HepG2 (cell line): ENCODE measurements around the gene IRF3. TPM values are rescaled to one million over a fixed set of nuclear protein-coding genes. Genes with fewer than 3 reads are reported as not detected.
A peak's percentile ranks its signal among the peaks of the same experiment; 100 is the strongest.

Source experiments
- ATAC-seq: fragments of 200-7000 bp; cut with Tn5 transposase; 3 replicates; pipeline ENCODE4 v1.9.1; 2020; ENCODE audit warnings: mild to moderate bottlenecking, moderate library complexity
- BruUV-seq: library from RNA; stranded (reverse); fragments of 400-500 nt; replicated peaks from 2 replicates; lab custom pipeline; 2021; lab: Mats Ljungman, UMichigan
- CTCF ChIA-PET: fragments of 300-600 bp; formaldehyde crosslinking; extraction: SDS; loops from one replicate; lab custom pipeline; 2021; ENCODE audit warnings: low total read pairs, inconsistent platforms, low intra/inter-chr PET ratio; lab: Yijun Ruan, JAX
- POLR2A ChIA-PET: fragments of 350-600 bp; sonication (Branson Sonifier 250); formaldehyde crosslinking; loops from one replicate; lab custom pipeline; 2020; ENCODE audit warnings: antibody characterized with exemption, inconsistent platforms; lab: Yijun Ruan, JAX
- DNase-seq: peaks from one replicate; pipeline ENCODE4 v3.0.0-alpha.2; 2015; ENCODE audit warnings: low spot score
- FAIRE-seq: peaks from 3 replicates; lab custom pipeline; 2011; peaks lifted over from hg19 to GRCh38; lab: Jason Lieb, UNC
- H2AFZ ChIP-seq: one replicate; pipeline ENCODE4 v1.6.1; 2011; ENCODE audit warnings: low read length, inconsistent platforms
- H3K27ac ChIP-seq: fragments of 300-600 bp; 3 replicates; pipeline ENCODE4 v1.8.0; 2011; ENCODE audit warnings: mixed run types, mild to moderate bottlenecking, mixed read lengths, low read length, inconsistent platforms; ENCODE audit not compliant: insufficient read depth; ENCODE audit errors: extremely low read length
- H3K27me3 ChIP-seq, 2 experiments: fragments of 200-600 bp in 1 of 2; 2 replicates in 1 of 2; 3 replicates in 1 of 2; pipeline versions ENCODE4 v1.6.0 to v1.8.0; 2011; ENCODE audit warnings: low read length in 2 of 2, mild to moderate bottlenecking in 2 of 2, moderate library complexity in 2 of 2, inconsistent platforms in 1 of 2; ENCODE audit not compliant: insufficient read depth in 2 of 2, control insufficient read depth in 1 of 2
- H3K36me3 ChIP-seq, 2 experiments: fragments of 200-600 bp in 1 of 2; replicated peaks in 1 of 2; 2 replicates in 1 of 2; 3 replicates in 1 of 2; pipeline versions ENCODE4 v1.5.1 to v1.8.0; 2011; ENCODE audit warnings: low read length in 2 of 2, inconsistent platforms in 1 of 2; ENCODE audit not compliant: insufficient read depth in 2 of 2, control insufficient read depth in 1 of 2
- H3K4me1 ChIP-seq: 2 replicates; pipeline ENCODE4 v1.5.1; 2012; ENCODE audit warnings: low read length, inconsistent platforms; ENCODE audit not compliant: insufficient read depth
- H3K4me2 ChIP-seq: 2 replicates; pipeline ENCODE4 v1.6.0; 2011; ENCODE audit warnings: low read depth, low read length, inconsistent platforms
- H3K4me3 ChIP-seq, 3 experiments: fragments of 200-600 bp in 1 of 3; sonication (generic), shearing (Covaris generic) in 1 of 3; replicated peaks in 1 of 3; 2 replicates each; pipeline ENCODE4 v1.5.1; 2011 to 2016; ENCODE audit warnings: low read length in 3 of 3, inconsistent platforms in 2 of 3, low read depth in 2 of 3, mild to moderate bottlenecking in 2 of 3, control low read depth in 1 of 3, mixed read lengths in 1 of 3; ENCODE audit not compliant: insufficient read depth in 1 of 3
- H3K79me2 ChIP-seq: one replicate; pipeline ENCODE4 v1.6.1; 2011; ENCODE audit warnings: low read length, inconsistent platforms; ENCODE audit not compliant: insufficient read depth
- H3K9ac ChIP-seq: 2 replicates; pipeline ENCODE4 v1.6.0; 2011; ENCODE audit warnings: mild to moderate bottlenecking, low read depth, low read length, inconsistent platforms; ENCODE audit not compliant: insufficient read depth
- H3K9me3 ChIP-seq: 2 replicates; pipeline ENCODE4 v1.5.1; 2012; ENCODE audit warnings: mild to moderate bottlenecking, low read length
- H4K20me1 ChIP-seq: 2 replicates; pipeline ENCODE4 v1.6.0; 2011; ENCODE audit warnings: inconsistent platforms, mild to moderate bottlenecking, low read length, moderate library complexity; ENCODE audit not compliant: insufficient read depth
- EED ChIP-seq: sonication (generic); formaldehyde crosslinking; IDR thresholded peaks from 2 replicates; pipeline ENCODE4 v1.5.0; 2020; ENCODE audit warnings: mild to moderate bottlenecking, missing genetic modification reagents
- GLI4 ChIP-seq: sonication (generic); formaldehyde crosslinking; IDR thresholded peaks from 2 replicates; pipeline ENCODE4 v1.5.1; 2020; ENCODE audit warnings: missing genetic modification reagents, mild to moderate bottlenecking, moderate library complexity, borderline replicate concordance
- NCOA2 ChIP-seq: sonication (generic); formaldehyde crosslinking; IDR thresholded peaks from 2 replicates; pipeline ENCODE4 v1.8.0; 2022; ENCODE audit warnings: inconsistent platforms
- NR2C2 ChIP-seq: sonication (generic); formaldehyde crosslinking; IDR thresholded peaks from 2 replicates; pipeline ENCODE4 v1.4.0; 2020; ENCODE audit warnings: missing genetic modification reagents, mild to moderate bottlenecking, moderate library complexity, borderline replicate concordance
- NR2F6 ChIP-seq, 2 experiments: IDR thresholded peaks; 2 replicates each; pipeline ENCODE4 v1.6.1; 2016; ENCODE audit warnings: antibody characterized with exemption in 1 of 2, mild to moderate bottlenecking in 1 of 2
- PHF20 ChIP-seq: sonication (generic); formaldehyde crosslinking; IDR thresholded peaks from 2 replicates; pipeline ENCODE4 v1.5.0; 2020; ENCODE audit warnings: mild to moderate bottlenecking, missing genetic modification reagents
- SATB2 ChIP-seq: sonication (generic); formaldehyde crosslinking; IDR thresholded peaks from 2 replicates; pipeline ENCODE4 v1.5.0; 2020; ENCODE audit warnings: missing genetic modification reagents
- ZBTB1 ChIP-seq: sonication (generic); formaldehyde crosslinking; IDR thresholded peaks from 2 replicates; pipeline ENCODE4 v1.4.0; 2020; ENCODE audit warnings: missing genetic modification reagents, borderline replicate concordance
- WGBS: methylation state at CpG from one replicate; pipeline ENCODE4 v1.1.6; 2017; ENCODE audit warnings: low lambda C conversion rate; 5-methylcytosine and 5-hydroxymethylcytosine counted together
- in situ Hi-C: cut with HindIII; loops from 2 replicates; pipeline ENCODE4 v1.10.0; 2017; ENCODE audit warnings: low pct_unique_long_range_greater_than_20kb; ENCODE audit not compliant: extremely low pct_ligation_motif_present
- intact Hi-C: fragments of 100-400 bp; cut with micrococcal nuclease; formaldehyde crosslinking; loops from one replicate; pipeline ENCODE4 v1.10.0; 2022; ENCODE audit not compliant: unreplicated experiment
- polyA plus RNA-seq, 8 experiments: library from polyadenylated mRNA; depleted of rRNA in 3 of 8; stranded (reverse) in 7 of 8; unstranded in 1 of 8; fragments of >200 nt; fragmentation: Illumina TruSeq in 4 of 8; extraction: Trizol in 4 of 8; gene quantifications; 2 replicates each; pipeline versions ENCODE4 v1.2.1 to v1.2.3, GENCODE V29; 2011 to 2016; ENCODE audit warnings: low read depth in 4 of 8, missing spikeins in 1 of 8, mixed read lengths in 1 of 8; ENCODE audit not compliant: insufficient read depth in 1 of 8
- total RNA-seq, 5 experiments: library from RNA; depleted of rRNA; stranded (reverse); fragments of >200 nt; fragmentation: Illumina TruSeq; extraction: Trizol; gene quantifications; 2 replicates each; pipeline ENCODE4 v1.2.3, GENCODE V29; 2016; ENCODE audit warnings: low read depth in 1 of 5
- TF ChIP-seq, protein P1 (sequence below): sonication (generic); formaldehyde crosslinking; IDR thresholded peaks from 2 replicates; pipeline ENCODE4 v1.5.1; 2020; ENCODE audit warnings: mild to moderate bottlenecking, missing genetic modification reagents, moderate library complexity
- TF ChIP-seq, protein P2 (sequence below): IDR thresholded peaks from 2 replicates; pipeline ENCODE4 v1.6.1; 2016; ENCODE audit warnings: low read depth, control low read depth

The IRF3 gene
- total and polyA plus RNA-seq, 2 of the 13 experiments (the other 11 are each of a cell fraction or from before 2014, with no cell fraction given), result 61.9 to 65.5 TPM

GRCh38 chr19:49705919-49706318, 40.3 kb upstream of the IRF3 start:
- H2AFZ ChIP-seq, result no peak overlapping the region
- peak overlapping the region; percentile 20; the same call in 1 of the 2 replicates for H3K4me2 ChIP-seq
- no peaks in the 10 kb centered on the region for H3K79me2 ChIP-seq
- no peak for TF ChIP-seq ZBTB1
- TF ChIP-seq, protein P1, sequence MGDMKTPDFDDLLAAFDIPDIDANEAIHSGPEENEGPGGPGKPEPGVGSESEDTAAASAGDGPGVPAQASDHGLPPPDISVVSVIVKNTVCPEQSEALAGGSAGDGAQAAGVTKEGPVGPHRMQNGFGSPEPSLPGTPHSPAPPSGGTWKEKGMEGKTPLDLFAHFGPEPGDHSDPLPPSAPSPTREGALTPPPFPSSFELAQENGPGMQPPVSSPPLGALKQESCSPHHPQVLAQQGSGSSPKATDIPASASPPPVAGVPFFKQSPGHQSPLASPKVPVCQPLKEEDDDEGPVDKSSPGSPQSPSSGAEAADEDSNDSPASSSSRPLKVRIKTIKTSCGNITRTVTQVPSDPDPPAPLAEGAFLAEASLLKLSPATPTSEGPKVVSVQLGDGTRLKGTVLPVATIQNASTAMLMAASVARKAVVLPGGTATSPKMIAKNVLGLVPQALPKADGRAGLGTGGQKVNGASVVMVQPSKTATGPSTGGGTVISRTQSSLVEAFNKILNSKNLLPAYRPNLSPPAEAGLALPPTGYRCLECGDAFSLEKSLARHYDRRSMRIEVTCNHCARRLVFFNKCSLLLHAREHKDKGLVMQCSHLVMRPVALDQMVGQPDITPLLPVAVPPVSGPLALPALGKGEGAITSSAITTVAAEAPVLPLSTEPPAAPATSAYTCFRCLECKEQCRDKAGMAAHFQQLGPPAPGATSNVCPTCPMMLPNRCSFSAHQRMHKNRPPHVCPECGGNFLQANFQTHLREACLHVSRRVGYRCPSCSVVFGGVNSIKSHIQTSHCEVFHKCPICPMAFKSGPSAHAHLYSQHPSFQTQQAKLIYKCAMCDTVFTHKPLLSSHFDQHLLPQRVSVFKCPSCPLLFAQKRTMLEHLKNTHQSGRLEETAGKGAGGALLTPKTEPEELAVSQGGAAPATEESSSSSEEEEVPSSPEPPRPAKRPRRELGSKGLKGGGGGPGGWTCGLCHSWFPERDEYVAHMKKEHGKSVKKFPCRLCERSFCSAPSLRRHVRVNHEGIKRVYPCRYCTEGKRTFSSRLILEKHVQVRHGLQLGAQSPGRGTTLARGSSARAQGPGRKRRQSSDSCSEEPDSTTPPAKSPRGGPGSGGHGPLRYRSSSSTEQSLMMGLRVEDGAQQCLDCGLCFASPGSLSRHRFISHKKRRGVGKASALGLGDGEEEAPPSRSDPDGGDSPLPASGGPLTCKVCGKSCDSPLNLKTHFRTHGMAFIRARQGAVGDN, result peak; percentile 30; the same call in 1 of the 2 replicates
- TF ChIP-seq, protein P2, sequence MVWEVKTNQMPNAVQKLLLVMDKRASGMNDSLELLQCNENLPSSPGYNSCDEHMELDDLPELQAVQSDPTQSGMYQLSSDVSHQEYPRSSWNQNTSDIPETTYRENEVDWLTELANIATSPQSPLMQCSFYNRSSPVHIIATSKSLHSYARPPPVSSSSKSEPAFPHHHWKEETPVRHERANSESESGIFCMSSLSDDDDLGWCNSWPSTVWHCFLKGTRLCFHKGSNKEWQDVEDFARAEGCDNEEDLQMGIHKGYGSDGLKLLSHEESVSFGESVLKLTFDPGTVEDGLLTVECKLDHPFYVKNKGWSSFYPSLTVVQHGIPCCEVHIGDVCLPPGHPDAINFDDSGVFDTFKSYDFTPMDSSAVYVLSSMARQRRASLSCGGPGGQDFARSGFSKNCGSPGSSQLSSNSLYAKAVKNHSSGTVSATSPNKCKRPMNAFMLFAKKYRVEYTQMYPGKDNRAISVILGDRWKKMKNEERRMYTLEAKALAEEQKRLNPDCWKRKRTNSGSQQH (CRISPR knock-in tag), result no peak
- no peak for TF ChIP-seq GLI4 (CRISPR knock-in tag)
- no peak for TF ChIP-seq EED (CRISPR knock-in tag)
- peak; percentile 44; the same call in 1 of the 2 replicates for TF ChIP-seq NR2F6 (IDR thresholded peaks at IDR 0.05)
- TF ChIP-seq NR2F6 (CRISPR knock-in tag; IDR thresholded peaks at IDR 0.05), result no peak
- no peak for TF ChIP-seq SATB2 (CRISPR knock-in tag)
- no peak for TF ChIP-seq NCOA2
- no peak for TF ChIP-seq PHF20 (CRISPR knock-in tag)
- TF ChIP-seq NR2C2 (CRISPR knock-in tag), result peak; percentile 74
- no peaks in the 10 kb centered on the region for H3K36me3 ChIP-seq
- no peak for ATAC-seq
- in situ Hi-C loops, result no loop called here
- ChIA-PET POLR2A (no interaction called here), CTCF (no interaction called here)
- H3K4me3 ChIP-seq, result no peak overlapping the region
- no TSS peak for BruUV-seq
- peaks cover 19% of the 10 kb centered on the region for H3K4me1 ChIP-seq
- DNase-seq, result no peak
- FAIRE-seq, result no peak
- no peaks in the 10 kb centered on the region for H4K20me1 ChIP-seq
- no peak overlapping the region for H3K27ac ChIP-seq
- H3K9ac ChIP-seq, result no peak overlapping the region
- 53% methylated on average over 7 of the region's 16 CpGs for WGBS
- intact Hi-C loops, result no loop called here
- peaks cover 0 to 18% of the 10 kb centered on the region in 2 experiments; a peak in 3 of 5 replicates for H3K27me3 ChIP-seq
- H3K9me3 ChIP-seq, result no peaks in the 10 kb centered on the region
